Renal pelvis (tissue), 4 donors: ENCODE data around the gene ZBTB46. TPM values are rescaled to one million over a fixed set of nuclear protein-coding genes. Genes with fewer than 3 reads are reported as not detected.
"Not testable (repeated sequence)": the region's sequence is repeated elsewhere in the genome, so short reads cannot be mapped to it uniquely, and the experiment has no call there.

ENCODE experiments used
- DNase-seq: peaks from one replicate; pipeline ENCODE4 v3.0.0-alpha.2; 2013
- polyA plus RNA-seq, 3 donors: library from polyadenylated mRNA; unstranded; fragments of 120-200 nt; gene quantifications; one replicate each; pipeline ENCODE4 v1.2.1, GENCODE V29; 2013; ENCODE audit not compliant: insufficient read length in 3 of 3

Gene ZBTB46
- polyA plus RNA-seq, 3 donors, result 16.8 to 23.5 (median 19.5) TPM

DNA sequence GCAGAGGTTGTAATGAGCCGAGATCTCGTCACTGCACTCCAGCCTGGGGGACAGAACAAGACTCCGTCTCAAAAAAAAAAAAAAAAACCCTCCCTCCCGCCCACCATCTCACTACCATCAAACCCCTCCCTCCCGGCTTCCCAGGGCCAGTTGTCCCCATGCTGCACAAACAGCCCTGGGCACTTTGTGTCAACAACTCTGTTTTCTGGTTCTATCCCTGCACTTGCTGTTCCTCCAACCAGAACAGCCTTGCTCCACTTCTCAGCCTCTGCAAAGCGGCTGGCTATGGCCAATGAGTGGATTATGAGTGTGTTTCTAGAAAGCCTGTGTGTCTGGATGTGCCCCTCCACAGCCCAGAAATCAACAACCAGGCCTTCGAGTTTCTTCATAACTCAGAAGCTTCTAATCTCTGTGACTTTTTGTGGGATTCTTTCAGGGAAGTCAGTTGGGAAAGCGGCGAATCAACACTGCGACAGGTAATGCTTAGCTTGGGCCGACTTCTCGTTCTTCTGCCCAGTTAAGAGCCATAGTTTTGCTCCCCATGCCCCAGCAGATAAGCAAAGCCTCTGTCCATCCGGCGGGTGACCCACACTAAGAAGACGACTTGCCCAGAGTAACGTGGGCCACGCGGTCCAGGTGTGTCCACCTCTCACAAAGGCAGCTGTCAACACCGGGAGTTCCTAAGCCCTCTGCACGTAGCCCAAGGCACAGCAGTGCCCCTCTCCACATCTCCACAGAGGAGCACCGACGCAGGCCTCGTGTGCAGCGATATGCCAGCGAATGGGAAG, 5.5 kb downstream of the ZBTB46 start:
- no peak for DNase-seq

DNA sequence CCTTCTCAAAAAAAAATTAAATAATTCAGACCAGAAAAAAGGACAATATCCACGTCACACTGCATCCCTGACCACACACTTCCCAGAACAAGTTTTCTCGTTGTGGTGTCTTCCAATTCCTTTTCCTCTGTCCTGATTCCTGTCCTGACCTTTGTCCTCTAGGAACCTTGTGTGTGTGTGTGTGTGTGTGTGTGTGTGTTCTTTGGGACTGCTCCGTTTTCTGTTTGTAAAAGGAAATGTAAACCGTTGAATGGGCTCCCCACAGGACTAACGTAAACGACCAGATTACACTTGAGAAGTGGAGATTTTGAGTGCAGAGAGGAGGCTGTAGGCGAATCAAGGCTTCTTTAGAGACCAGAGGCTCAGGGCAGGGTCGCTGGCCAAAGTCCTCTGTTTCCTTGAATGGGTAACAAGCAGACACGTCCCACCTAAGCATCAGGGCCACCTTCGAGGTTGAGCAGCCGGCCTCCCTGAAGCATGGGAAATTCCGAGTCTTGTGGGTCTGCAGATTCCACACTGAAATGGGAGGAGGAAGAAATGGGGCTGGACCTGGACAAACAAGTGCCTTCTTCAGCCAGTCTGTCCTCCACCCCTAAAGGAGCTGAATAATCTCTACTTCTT, 7.3 kb downstream of the ZBTB46 start:
- no peak for DNase-seq

- peak; percentile 77 for DNase-seq
Observed at GRCh38 chr20:63822276-63822696, 8.8 kb downstream of the ZBTB46 start.

DNA sequence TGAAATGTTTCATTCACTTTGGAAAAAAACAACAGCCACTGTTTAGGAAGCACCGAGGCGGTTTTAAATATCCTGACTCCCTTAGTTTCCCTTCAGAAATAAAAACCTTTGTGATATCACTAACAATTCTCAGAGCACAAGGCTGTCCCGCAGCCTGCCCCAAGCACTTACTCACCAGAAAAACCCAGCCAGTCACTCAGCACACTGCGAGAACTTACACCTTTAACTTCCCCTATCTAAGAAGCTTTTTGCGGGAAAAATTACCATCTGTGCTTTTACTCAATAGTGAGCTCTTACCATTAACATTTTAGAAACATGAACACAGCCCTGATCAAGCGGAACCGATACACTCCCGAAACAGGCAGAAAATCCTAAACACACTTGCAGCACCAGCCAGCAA, 9.3 kb downstream of the ZBTB46 start:
- DNase-seq, result no peak

DNA sequence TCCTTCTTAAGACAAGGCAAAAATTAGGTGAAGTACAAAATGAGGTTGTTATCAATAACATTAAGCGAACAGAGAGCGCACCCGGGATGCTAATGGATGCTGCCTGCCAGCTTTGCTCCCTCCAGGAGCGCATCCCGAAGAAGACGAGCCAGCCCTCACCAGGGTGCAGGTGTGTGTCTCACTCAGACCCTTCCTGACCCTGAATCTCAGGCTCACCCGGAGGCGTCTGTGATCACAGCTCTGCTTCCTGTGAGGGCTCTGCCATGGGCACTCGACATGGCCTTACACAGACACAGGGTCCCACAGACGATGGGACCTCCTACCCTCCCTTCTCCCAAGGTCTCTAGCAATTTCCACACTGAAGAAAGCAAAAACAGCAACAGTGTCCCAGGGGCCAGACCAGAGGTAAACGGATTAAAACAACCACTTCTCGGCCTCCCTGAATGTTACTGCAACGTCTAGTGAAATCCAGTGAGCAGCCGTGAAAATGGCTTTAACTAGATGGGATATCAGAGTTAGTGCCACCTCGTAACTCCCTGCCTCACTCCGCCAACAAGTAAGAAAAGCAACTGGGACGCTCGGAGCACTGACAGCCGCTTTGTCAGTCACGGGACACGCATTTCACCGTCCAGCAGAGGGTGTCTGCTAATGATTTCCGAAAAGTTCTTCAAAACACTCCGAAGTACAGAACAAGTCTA, 11.7 kb downstream of the ZBTB46 start:
- DNase-seq, result no peak

GRCh38 chr20:63815615-63816253, 15.3 kb downstream of the ZBTB46 start:
- DNase-seq, result no peak

DNA sequence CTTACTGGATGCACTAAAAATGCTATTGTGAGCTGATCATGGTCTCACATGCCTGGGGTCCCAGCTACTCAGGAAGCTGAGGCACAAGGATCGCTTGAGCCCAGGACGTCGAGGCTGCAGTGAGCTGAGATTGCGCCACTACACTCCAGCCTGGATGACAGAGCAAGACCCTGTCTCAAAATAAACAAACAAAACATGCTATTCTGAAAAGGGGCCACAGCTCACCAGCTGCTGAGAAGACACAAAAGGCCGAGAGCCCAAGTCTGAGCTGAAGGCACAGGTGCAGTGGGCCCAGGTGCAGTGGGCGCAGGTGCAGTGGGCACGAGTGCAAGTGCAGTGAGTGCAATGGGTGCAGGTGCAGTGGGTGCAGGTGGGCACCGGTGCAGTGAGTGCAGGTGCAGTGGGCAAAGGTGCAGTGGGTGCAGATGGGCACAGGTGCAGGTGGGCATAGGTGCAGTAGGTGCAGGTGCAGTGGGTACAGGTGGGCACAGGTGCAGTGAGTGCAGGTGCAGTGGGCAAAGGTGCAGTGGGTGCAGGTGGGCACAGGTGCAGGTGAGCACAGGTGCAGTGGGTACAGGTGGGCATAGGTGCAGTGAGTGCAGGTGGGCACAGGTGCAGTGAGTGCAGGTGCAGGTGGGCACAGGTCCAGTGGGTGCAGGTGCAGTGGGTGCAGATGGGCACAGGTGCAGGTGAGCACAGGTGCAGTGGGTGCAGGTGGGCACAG, 16.0 kb downstream of the ZBTB46 start:
- DNase-seq, result no peak

DNA sequence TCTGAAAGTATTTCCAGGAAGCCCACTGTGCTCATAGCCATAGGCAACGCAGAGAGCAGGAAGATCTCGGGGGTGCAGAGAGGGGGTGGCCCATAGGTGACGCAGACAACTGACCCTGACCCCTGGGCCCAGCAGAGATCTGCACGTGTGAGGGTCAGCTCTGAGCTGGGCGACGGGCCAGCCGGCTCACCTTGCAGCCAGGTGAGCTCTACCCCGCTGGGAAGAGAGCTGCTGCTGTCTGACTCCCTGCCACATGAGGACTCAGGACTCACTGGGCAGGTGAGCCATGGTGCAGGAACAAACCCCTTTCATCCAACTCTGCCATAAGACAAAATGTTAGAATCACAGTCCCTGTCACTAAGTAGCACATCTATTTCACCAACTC, 19.6 kb downstream of the ZBTB46 start:
- no peak for DNase-seq

- no peak for DNase-seq
Observed at GRCh38 chr20:63810730-63811490, 20.2 kb downstream of the ZBTB46 start.

DNA sequence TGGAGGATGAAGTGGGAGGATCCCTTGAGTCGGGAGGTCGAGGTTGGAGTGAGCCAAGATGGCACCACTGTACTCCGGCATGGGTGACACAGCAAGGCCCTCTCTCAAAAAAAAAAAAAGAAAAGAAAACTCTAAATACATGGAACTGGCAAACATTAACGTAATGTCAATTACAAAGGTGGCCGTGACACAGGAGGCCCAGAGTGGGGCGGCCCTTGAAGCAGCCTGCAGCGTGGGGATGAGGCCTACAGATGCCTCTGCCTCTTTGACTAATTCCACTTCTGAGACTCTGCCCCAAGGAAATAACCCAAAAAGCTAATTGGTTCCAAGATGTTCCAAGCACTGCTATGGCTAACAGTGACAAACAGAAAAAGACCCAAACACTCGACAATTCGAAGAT, 21.2 kb downstream of the ZBTB46 start:
- no peak for DNase-seq

- DNase-seq, result no peak
Observed at GRCh38 chr20:63808964-63809674, 21.9 kb downstream of the ZBTB46 start.

DNA sequence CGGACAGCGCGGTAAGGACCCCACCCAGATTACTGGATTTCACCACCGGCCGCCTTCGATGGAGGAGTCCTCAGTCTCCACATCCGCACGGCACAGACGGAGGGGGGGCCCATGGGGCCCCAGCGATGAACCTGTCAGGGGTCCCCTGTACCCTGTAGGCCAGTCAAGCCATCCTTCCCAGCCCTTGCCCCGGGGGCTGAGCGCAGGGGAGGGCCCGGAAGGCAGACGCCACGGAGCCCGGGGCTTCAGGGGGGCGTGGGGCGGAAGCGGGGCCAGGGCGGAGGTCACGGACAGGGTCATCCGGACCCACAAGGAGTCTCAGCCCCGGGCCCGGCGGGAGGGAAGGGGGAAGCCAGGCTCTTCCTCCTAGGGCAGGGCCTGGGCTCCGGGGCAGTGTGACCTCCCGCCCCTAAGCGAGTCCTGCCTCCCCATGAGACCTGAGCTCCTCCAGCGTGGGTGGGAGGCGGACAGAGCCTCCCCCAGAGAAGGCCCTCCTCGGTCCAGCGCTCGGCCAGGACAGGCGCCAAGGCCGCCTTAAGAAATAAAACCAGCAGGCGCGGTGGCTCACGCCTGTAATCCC, 22.8 kb downstream of the ZBTB46 start:
- DNase-seq, result no peak

GRCh38 chr20:63807654-63808053, 23.4 kb downstream of the ZBTB46 start:
- no peak for DNase-seq

DNA sequence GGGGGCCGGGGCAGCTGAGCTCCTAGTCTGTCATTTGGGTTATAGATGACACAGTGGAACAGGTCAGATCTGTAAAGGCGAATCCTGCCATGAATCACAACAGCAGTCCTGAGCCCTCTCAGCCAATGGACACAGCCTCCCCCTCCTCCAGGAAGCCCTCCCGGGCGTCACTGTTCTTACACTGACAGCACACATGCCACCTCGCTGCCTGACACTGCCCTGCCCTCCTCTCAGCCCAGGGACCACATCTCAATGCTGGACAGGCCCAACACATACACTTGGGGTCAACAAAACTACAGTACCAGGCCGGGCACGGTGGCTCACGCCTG, 26.8 kb downstream of the ZBTB46 start:
- no peak for DNase-seq

GRCh38 chr20:63802469-63803240, 28.4 kb downstream of the ZBTB46 start:
- DNase-seq, result no peak

GRCh38 chr20:63801174-63801573, 29.9 kb downstream of the ZBTB46 start:
- DNase-seq, result not testable (repeated sequence)

- not testable (repeated sequence) for DNase-seq
Observed at GRCh38 chr20:63800411-63800810, 30.7 kb downstream of the ZBTB46 start.

DNA sequence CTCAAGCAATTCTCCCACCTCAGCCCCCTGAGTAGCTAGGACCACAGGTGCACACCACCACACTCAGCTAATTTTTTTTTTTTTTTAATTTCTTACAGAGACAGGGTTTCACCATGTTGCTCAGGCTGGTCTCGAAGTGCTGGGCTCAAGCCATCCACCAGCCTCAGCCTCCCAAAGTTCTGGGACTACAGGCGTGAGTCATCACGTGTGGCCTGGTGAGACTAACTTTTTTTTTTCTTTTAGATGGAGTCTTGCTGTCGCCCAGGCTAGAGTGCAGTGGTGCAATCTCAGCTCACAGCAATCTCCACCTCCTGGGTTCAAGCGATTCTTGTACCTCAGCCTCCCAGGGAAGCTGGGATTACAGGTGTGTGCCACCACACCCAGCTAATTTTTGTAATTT, 31.9 kb downstream of the ZBTB46 start:
- not testable (repeated sequence) for DNase-seq

GRCh38 chr20:63797175-63797574, 33.9 kb downstream of the ZBTB46 start:
- not testable (repeated sequence) for DNase-seq
